ENCODE measurements around the gene CLASRP. TPM values are rescaled to one million over a fixed set of nuclear protein-coding genes. Genes with fewer than 3 reads are reported as not detected.
A peak's percentile ranks its signal among the peaks of the same experiment; 100 is the strongest.

The CLASRP gene
- total RNA-seq, 1 experiment from 2014 or later = 126 TPM

DNA sequence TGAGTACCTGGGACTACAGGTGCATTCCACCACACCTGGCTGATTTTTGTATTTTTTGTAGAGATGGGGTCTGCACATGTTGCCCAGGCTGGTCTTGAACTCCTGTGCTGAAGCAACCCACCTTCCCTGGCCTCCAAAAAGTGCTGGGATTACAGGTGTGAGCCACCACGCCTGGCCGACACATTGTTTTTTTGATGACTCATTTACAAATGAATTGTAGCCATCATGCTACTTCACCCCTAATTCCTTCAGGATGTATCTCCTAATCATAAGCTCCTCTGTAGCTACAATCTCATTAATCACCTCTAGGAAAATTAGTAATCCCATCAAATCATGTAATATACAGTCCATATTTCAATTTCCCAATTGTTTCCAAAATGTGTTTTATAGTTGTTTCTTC is 19.7 kb upstream of the CLASRP start:
- no TSS peak for BruUV-seq (replicated peaks)
- Mint-ChIP-seq H3K27me3 (ENCODE audit: unreplicated experiment) (no peaks in the 10 kb centered on the region), H3K4me3 (ENCODE audit: low read depth, unreplicated experiment) (no peak overlapping the region), H3K4me1 (ENCODE audit: low read depth, unreplicated experiment) (no peaks in the 10 kb centered on the region), H3K9me3 (ENCODE audit: low read depth, unreplicated experiment) (no peaks in the 10 kb centered on the region), H3K27ac (ENCODE audit: unreplicated experiment) (peak overlapping the region; percentile 36), H3K36me3 (ENCODE audit: insufficient read depth, unreplicated experiment) (peaks cover 45% of the 10 kb centered on the region)
- DNase-seq = no peak
- CTCF ChIA-PET = no interaction called here
- TF ChIP-seq, protein P1, sequence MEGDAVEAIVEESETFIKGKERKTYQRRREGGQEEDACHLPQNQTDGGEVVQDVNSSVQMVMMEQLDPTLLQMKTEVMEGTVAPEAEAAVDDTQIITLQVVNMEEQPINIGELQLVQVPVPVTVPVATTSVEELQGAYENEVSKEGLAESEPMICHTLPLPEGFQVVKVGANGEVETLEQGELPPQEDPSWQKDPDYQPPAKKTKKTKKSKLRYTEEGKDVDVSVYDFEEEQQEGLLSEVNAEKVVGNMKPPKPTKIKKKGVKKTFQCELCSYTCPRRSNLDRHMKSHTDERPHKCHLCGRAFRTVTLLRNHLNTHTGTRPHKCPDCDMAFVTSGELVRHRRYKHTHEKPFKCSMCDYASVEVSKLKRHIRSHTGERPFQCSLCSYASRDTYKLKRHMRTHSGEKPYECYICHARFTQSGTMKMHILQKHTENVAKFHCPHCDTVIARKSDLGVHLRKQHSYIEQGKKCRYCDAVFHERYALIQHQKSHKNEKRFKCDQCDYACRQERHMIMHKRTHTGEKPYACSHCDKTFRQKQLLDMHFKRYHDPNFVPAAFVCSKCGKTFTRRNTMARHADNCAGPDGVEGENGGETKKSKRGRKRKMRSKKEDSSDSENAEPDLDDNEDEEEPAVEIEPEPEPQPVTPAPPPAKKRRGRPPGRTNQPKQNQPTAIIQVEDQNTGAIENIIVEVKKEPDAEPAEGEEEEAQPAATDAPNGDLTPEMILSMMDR (IDR thresholded peaks at IDR 0.05; ENCODE audit: unreplicated experiment) = no peak
- intact Hi-C loops (cut with micrococcal nuclease; ENCODE audit: unreplicated experiment) = no loop called here

DNA sequence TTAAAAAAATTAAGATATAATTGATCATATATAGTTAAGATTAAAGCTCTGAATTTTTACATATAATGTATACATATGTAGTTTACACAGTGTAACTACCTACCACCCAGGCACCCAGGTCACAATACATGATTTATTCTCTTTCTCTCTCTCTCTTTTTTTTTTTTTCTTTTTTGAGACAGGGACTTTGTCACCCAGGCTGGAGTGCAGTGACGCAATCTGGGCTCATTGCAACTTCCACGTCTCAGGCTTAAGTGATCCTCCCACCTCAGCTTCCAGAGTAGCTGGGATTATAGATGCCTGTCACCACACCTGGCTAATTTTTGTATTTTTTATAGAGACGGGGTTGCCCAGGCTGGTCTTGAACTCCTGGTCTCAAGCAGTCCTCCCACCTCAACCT is 18.8 kb upstream of the CLASRP start:
- BruUV-seq (replicated peaks) = no TSS peak
- Mint-ChIP-seq H3K9me3 (ENCODE audit: low read depth, unreplicated experiment) (no peaks in the 10 kb centered on the region), H3K4me3 (ENCODE audit: low read depth, unreplicated experiment) (no peak overlapping the region), H3K36me3 (ENCODE audit: insufficient read depth, unreplicated experiment) (peaks cover 46% of the 10 kb centered on the region), H3K4me1 (ENCODE audit: low read depth, unreplicated experiment) (no peaks in the 10 kb centered on the region), H3K27ac (ENCODE audit: unreplicated experiment) (no peak overlapping the region), H3K27me3 (ENCODE audit: unreplicated experiment) (no peaks in the 10 kb centered on the region)
- DNase-seq = no peak
- intact Hi-C loops (cut with micrococcal nuclease; ENCODE audit: unreplicated experiment) = no loop called here
- CTCF ChIA-PET = no interaction called here
- TF ChIP-seq, protein P1 (IDR thresholded peaks at IDR 0.05; ENCODE audit: unreplicated experiment) = no peak

DNA sequence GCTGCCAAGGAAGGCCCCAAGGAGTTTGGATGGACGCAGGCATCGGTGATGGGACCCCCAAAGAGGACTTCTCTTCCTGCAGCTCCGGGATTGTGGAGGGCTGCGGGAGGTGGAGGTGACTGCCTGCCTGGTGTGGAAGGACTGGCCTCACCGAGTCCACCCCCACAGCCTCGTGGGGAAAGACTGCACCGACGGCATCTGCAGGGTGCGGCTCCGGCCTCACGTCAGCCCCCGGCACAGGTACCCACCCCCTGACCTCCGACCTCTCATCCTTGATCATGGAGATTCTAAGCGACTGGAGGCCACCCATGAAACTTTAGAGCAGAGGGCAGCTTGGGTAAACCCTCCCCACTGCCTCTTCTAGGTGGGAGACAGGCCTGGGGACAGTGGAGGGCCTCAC is 16.9 kb upstream of the CLASRP start:
- BruUV-seq (replicated peaks) = no TSS peak
- no peak for DNase-seq
- Mint-ChIP-seq H3K27me3 (ENCODE audit: unreplicated experiment) (no peaks in the 10 kb centered on the region), H3K27ac (ENCODE audit: unreplicated experiment) (no peak overlapping the region), H3K4me3 (ENCODE audit: low read depth, unreplicated experiment) (no peak overlapping the region), H3K9me3 (ENCODE audit: low read depth, unreplicated experiment) (no peaks in the 10 kb centered on the region), H3K36me3 (ENCODE audit: insufficient read depth, unreplicated experiment) (peaks cover 60% of the 10 kb centered on the region), H3K4me1 (ENCODE audit: low read depth, unreplicated experiment) (no peaks in the 10 kb centered on the region)
- TF ChIP-seq, protein P1 (IDR thresholded peaks at IDR 0.05; ENCODE audit: unreplicated experiment) = no peak
- CTCF ChIA-PET = interaction anchor here (0.7 kb wide), 1 partner anchor 17 kb away, joined by 6 read pairs; no protein-coding TSS in a partner anchor
- intact Hi-C loops (cut with micrococcal nuclease; ENCODE audit: unreplicated experiment) = no loop called here

DNA sequence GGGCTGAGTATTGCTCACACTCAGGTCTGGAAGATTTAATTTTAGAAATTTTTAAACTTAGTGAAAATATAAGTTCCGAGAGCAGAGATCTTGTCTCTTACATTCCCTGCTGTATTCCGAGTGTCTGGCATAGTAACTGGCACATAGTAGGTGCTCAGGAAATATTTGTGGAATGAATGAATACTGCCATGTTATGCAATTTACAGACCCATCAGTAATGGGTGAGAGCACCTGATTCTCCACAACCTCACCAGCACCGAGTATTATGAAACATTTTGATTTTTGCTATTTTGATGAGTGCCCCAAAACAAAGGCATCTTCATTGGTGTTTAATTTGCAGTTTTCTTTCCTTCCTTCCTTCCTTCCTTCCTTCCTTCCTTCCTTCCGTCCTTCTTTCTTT is 15.8 kb upstream of the CLASRP start:
- intact Hi-C loops (cut with micrococcal nuclease; ENCODE audit: unreplicated experiment) = no loop called here
- H3K27ac Mint-ChIP-seq (ENCODE audit: unreplicated experiment) = no peak overlapping the region
- no peak overlapping the region for H3K4me3 Mint-ChIP-seq (ENCODE audit: low read depth, unreplicated experiment)
- no TSS peak for BruUV-seq (replicated peaks)
- no peaks in the 10 kb centered on the region for H3K27me3 Mint-ChIP-seq (ENCODE audit: unreplicated experiment)
- H3K36me3 Mint-ChIP-seq (ENCODE audit: insufficient read depth, unreplicated experiment) = peaks cover 66% of the 10 kb centered on the region
- H3K9me3 Mint-ChIP-seq (ENCODE audit: low read depth, unreplicated experiment) = no peaks in the 10 kb centered on the region
- CTCF ChIA-PET = no interaction called here
- TF ChIP-seq, protein P1 (IDR thresholded peaks at IDR 0.05; ENCODE audit: unreplicated experiment) = no peak
- no peak for DNase-seq
- H3K4me1 Mint-ChIP-seq (ENCODE audit: low read depth, unreplicated experiment) = no peaks in the 10 kb centered on the region
